ENCODE measurements around the gene INSYN2B.
"Not testable (repeated sequence)": the region's sequence is repeated elsewhere in the genome, so short reads cannot be mapped to it uniquely, and the experiment has no call there.

Gene INSYN2B

GRCh38 chr5:169971780-169972179, 8.5 kb downstream of the INSYN2B start:
- H3K27me3 ChIP-seq (ENCODE audit: low read depth, low read length), result no peaks in the 10 kb centered on the region
- no peaks in the 10 kb centered on the region for H3K4me1 ChIP-seq (ENCODE audit: control insufficient read depth in 1 of 2, insufficient read depth in 2 of 2, low read length in 2 of 2)
- H3K9me3 ChIP-seq (ENCODE audit: control insufficient read depth in 1 of 2, low read length in 2 of 2), result no peaks in the 10 kb centered on the region
- H3K36me3 ChIP-seq (ENCODE audit: control insufficient read depth in 1 of 2, insufficient read depth in 2 of 2, low read length in 2 of 2), result peaks cover 0 to 4% of the 10 kb centered on the region in 2 donors
- H3K4me3 ChIP-seq (ENCODE audit: low read depth in 1 of 2, low read length in 2 of 2), result no peak overlapping the region
- no peak overlapping the region for H3K27ac ChIP-seq (ENCODE audit: low read length)

- H3K4me3 ChIP-seq (ENCODE audit: low read depth in 1 of 2, low read length in 2 of 2), result no peak overlapping the region
- peaks cover 0 to 4% of the 10 kb centered on the region in 2 donors for H3K36me3 ChIP-seq (ENCODE audit: control insufficient read depth in 1 of 2, insufficient read depth in 2 of 2, low read length in 2 of 2)
- H3K27me3 ChIP-seq (ENCODE audit: low read depth, low read length), result no peaks in the 10 kb centered on the region
- H3K27ac ChIP-seq (ENCODE audit: low read length), result no peak overlapping the region
- H3K4me1 ChIP-seq (ENCODE audit: control insufficient read depth in 1 of 2, insufficient read depth in 2 of 2, low read length in 2 of 2), result no peaks in the 10 kb centered on the region
- H3K9me3 ChIP-seq (ENCODE audit: control insufficient read depth in 1 of 2, low read length in 2 of 2), result no peaks in the 10 kb centered on the region
These were observed 9.2 kb downstream of the INSYN2B start for GRCh38 chr5:169970911-169971765.

GRCh38 chr5:169970339-169970738, 10.0 kb downstream of the INSYN2B start:
- Histone ChIP-seq H3K4me3 (ENCODE audit: low read depth in 1 of 2, low read length in 2 of 2) (no peak overlapping the region), H3K27me3 (ENCODE audit: low read depth, low read length) (no peaks in the 10 kb centered on the region), H3K4me1 (ENCODE audit: control insufficient read depth in 1 of 2, insufficient read depth in 2 of 2, low read length in 2 of 2) (no peaks in the 10 kb centered on the region), H3K36me3 (ENCODE audit: control insufficient read depth in 1 of 2, insufficient read depth in 2 of 2, low read length in 2 of 2) (peaks cover 0 to 4% of the 10 kb centered on the region in 2 donors), H3K27ac (ENCODE audit: low read length) (no peak overlapping the region), H3K9me3 (ENCODE audit: control insufficient read depth in 1 of 2, low read length in 2 of 2) (no peaks in the 10 kb centered on the region)

- no peak overlapping the region for H3K4me3 ChIP-seq (ENCODE audit: low read depth in 1 of 2, low read length in 2 of 2)
- H3K27me3 ChIP-seq (ENCODE audit: low read depth, low read length), result no peaks in the 10 kb centered on the region
- no peaks in the 10 kb centered on the region for H3K9me3 ChIP-seq (ENCODE audit: control insufficient read depth in 1 of 2, low read length in 2 of 2)
- H3K36me3 ChIP-seq (ENCODE audit: control insufficient read depth in 1 of 2, insufficient read depth in 2 of 2, low read length in 2 of 2), result no peaks in the 10 kb centered on the region
- no peak overlapping the region for H3K27ac ChIP-seq (ENCODE audit: low read length)
- no peaks in the 10 kb centered on the region for H3K4me1 ChIP-seq (ENCODE audit: control insufficient read depth in 1 of 2, insufficient read depth in 2 of 2, low read length in 2 of 2)
These were observed 16.0 kb downstream of the INSYN2B start for GRCh38 chr5:169964246-169964645.

GRCh38 chr5:169960659-169961058, 19.6 kb downstream of the INSYN2B start:
- H3K27me3 ChIP-seq (ENCODE audit: low read depth, low read length), result no peaks in the 10 kb centered on the region
- no peaks in the 10 kb centered on the region for H3K4me1 ChIP-seq (ENCODE audit: control insufficient read depth in 1 of 2, insufficient read depth in 2 of 2, low read length in 2 of 2)
- no peaks in the 10 kb centered on the region for H3K36me3 ChIP-seq (ENCODE audit: control insufficient read depth in 1 of 2, insufficient read depth in 2 of 2, low read length in 2 of 2)
- no peaks in the 10 kb centered on the region for H3K9me3 ChIP-seq (ENCODE audit: control insufficient read depth in 1 of 2, low read length in 2 of 2)
- H3K4me3 ChIP-seq (ENCODE audit: low read depth in 1 of 2, low read length in 2 of 2), result no peak overlapping the region
- H3K27ac ChIP-seq (ENCODE audit: low read length), result no peak overlapping the region

- H3K36me3 ChIP-seq (ENCODE audit: control insufficient read depth in 1 of 2, insufficient read depth in 2 of 2, low read length in 2 of 2), result no peaks in the 10 kb centered on the region
- H3K27ac ChIP-seq (ENCODE audit: low read length), result no peak overlapping the region
- H3K4me1 ChIP-seq (ENCODE audit: control insufficient read depth in 1 of 2, insufficient read depth in 2 of 2, low read length in 2 of 2), result no peaks in the 10 kb centered on the region
- H3K9me3 ChIP-seq (ENCODE audit: control insufficient read depth in 1 of 2, low read length in 2 of 2), result no peaks in the 10 kb centered on the region
- no peaks in the 10 kb centered on the region for H3K27me3 ChIP-seq (ENCODE audit: low read depth, low read length)
- H3K4me3 ChIP-seq (ENCODE audit: low read depth in 1 of 2, low read length in 2 of 2), result no peak overlapping the region
These were observed 22.0 kb downstream of the INSYN2B start for GRCh38 chr5:169958278-169958677.

- H3K4me3 ChIP-seq (ENCODE audit: low read depth in 1 of 2, low read length in 2 of 2), result no peak overlapping the region
- H3K9me3 ChIP-seq (ENCODE audit: control insufficient read depth in 1 of 2, low read length in 2 of 2), result no peaks in the 10 kb centered on the region
- no peaks in the 10 kb centered on the region for H3K4me1 ChIP-seq (ENCODE audit: control insufficient read depth in 1 of 2, insufficient read depth in 2 of 2, low read length in 2 of 2)
- H3K27ac ChIP-seq (ENCODE audit: low read length), result no peak overlapping the region
- no peaks in the 10 kb centered on the region for H3K36me3 ChIP-seq (ENCODE audit: control insufficient read depth in 1 of 2, insufficient read depth in 2 of 2, low read length in 2 of 2)
- H3K27me3 ChIP-seq (ENCODE audit: low read depth, low read length), result no peaks in the 10 kb centered on the region
These were observed 23.5 kb downstream of the INSYN2B start for GRCh38 chr5:169956756-169957155.

- H3K4me1 ChIP-seq (ENCODE audit: control insufficient read depth in 1 of 2, insufficient read depth in 2 of 2, low read length in 2 of 2), result no peaks in the 10 kb centered on the region
- no peaks in the 10 kb centered on the region for H3K27me3 ChIP-seq (ENCODE audit: low read depth, low read length)
- no peak overlapping the region for H3K27ac ChIP-seq (ENCODE audit: low read length)
- H3K9me3 ChIP-seq (ENCODE audit: control insufficient read depth in 1 of 2, low read length in 2 of 2), result no peaks in the 10 kb centered on the region
- H3K36me3 ChIP-seq (ENCODE audit: control insufficient read depth in 1 of 2, insufficient read depth in 2 of 2, low read length in 2 of 2), result no peaks in the 10 kb centered on the region
- no peak overlapping the region for H3K4me3 ChIP-seq (ENCODE audit: low read depth in 1 of 2, low read length in 2 of 2)
These were observed 24.2 kb downstream of the INSYN2B start for GRCh38 chr5:169956126-169956525.

GRCh38 chr5:169954786-169955185, 25.5 kb downstream of the INSYN2B start:
- no peaks in the 10 kb centered on the region for H3K36me3 ChIP-seq (ENCODE audit: control insufficient read depth in 1 of 2, insufficient read depth in 2 of 2, low read length in 2 of 2)
- no peaks in the 10 kb centered on the region for H3K9me3 ChIP-seq (ENCODE audit: control insufficient read depth in 1 of 2, low read length in 2 of 2)
- H3K4me1 ChIP-seq (ENCODE audit: control insufficient read depth in 1 of 2, insufficient read depth in 2 of 2, low read length in 2 of 2), result no peaks in the 10 kb centered on the region
- H3K4me3 ChIP-seq (ENCODE audit: low read depth in 1 of 2, low read length in 2 of 2), result no peak overlapping the region
- no peaks in the 10 kb centered on the region for H3K27me3 ChIP-seq (ENCODE audit: low read depth, low read length)
- H3K27ac ChIP-seq (ENCODE audit: low read length), result no peak overlapping the region

GRCh38 chr5:169953196-169953595, 27.1 kb downstream of the INSYN2B start:
- H3K4me1 ChIP-seq (ENCODE audit: control insufficient read depth in 1 of 2, insufficient read depth in 2 of 2, low read length in 2 of 2); H3K27me3 ChIP-seq (ENCODE audit: low read depth, low read length); H3K4me3 ChIP-seq (ENCODE audit: low read depth in 1 of 2, low read length in 2 of 2); H3K36me3 ChIP-seq (ENCODE audit: control insufficient read depth in 1 of 2, insufficient read depth in 2 of 2, low read length in 2 of 2); H3K27ac ChIP-seq (ENCODE audit: low read length); H3K9me3 ChIP-seq (ENCODE audit: control insufficient read depth in 1 of 2, low read length in 2 of 2): not testable (repeated sequence)

GRCh38 chr5:169950333-169950732, 30.0 kb downstream of the INSYN2B start:
- peaks cover 0 to 9% of the 10 kb centered on the region in 2 donors for H3K4me1 ChIP-seq (ENCODE audit: control insufficient read depth in 1 of 2, insufficient read depth in 2 of 2, low read length in 2 of 2)
- no peak overlapping the region for H3K4me3 ChIP-seq (ENCODE audit: low read depth in 1 of 2, low read length in 2 of 2)

More at GRCh38 chr5:169950333-169950732, 30.0 kb downstream of the INSYN2B start:
- Histone ChIP-seq H3K27ac (ENCODE audit: low read length) (no peak overlapping the region), H3K36me3 (ENCODE audit: control insufficient read depth in 1 of 2, insufficient read depth in 2 of 2, low read length in 2 of 2) (no peaks in the 10 kb centered on the region), H3K27me3 (ENCODE audit: low read depth, low read length) (no peaks in the 10 kb centered on the region), H3K9me3 (ENCODE audit: control insufficient read depth in 1 of 2, low read length in 2 of 2) (no peaks in the 10 kb centered on the region)
